Stimulated activated CD4-positive, alpha-beta T cell treated with anti-CD3 and anti-CD28 coated beads, Interleukin-1b, Interleukin-23, amount 100 ng/mL, for 1 hour (primary cell): Measurements from ENCODE around the gene PERCC1.
"Not testable (repeated sequence)": the region's sequence is repeated elsewhere in the genome, so short reads cannot be mapped to it uniquely, and the experiment has no call there.

ENCODE experiments used
- DNase-seq, 2 donors: peaks; one replicate each; pipeline ENCODE4 v3.0.0-alpha.2; 2020; ENCODE audit warnings: low read depth in 2 of 2

PERCC1 gene

GRCh38 chr16:1469141-1469540, 38.3 kb downstream of the PERCC1 start:
- DNase-seq, result not testable (repeated sequence)

- DNase-seq, result no peak
Observed at GRCh38 chr16:1469693-1470201, 38.9 kb downstream of the PERCC1 start.

GRCh38 chr16:1470481-1471251, 39.8 kb downstream of the PERCC1 start:
- no peak for DNase-seq

- no peak for DNase-seq
Observed at GRCh38 chr16:1471569-1472194, 40.8 kb downstream of the PERCC1 start.

GRCh38 chr16:1472974-1473373, 42.1 kb downstream of the PERCC1 start:
- no peak for DNase-seq

- DNase-seq, result no peak
Observed at GRCh38 chr16:1474082-1474795, 43.4 kb downstream of the PERCC1 start.

GRCh38 chr16:1474796-1475551, 44.1 kb downstream of the PERCC1 start, which contains the start of gene CLCN7:
CLCN7 (minus strand) TSS chr16:1475028; CDS start chr16:1474974, 54 bp downstream.
- peak; percentile 64 to 74 for DNase-seq

- no peak for DNase-seq
Observed at GRCh38 chr16:1475552-1476114, 44.8 kb downstream of the PERCC1 start.

GRCh38 chr16:1477033-1477432, 46.2 kb downstream of the PERCC1 start:
- DNase-seq, result no peak

GRCh38 chr16:1478937-1479336, 48.1 kb downstream of the PERCC1 start:
- not testable (repeated sequence) for DNase-seq

GRCh38 chr16:1481906-1482835, 51.3 kb downstream of the PERCC1 start:
- no peak for DNase-seq
